BLaER1 (cell line): ENCODE results near the gene TMEM107.

Source experiments
- H3K27ac ChIP-seq: shearing (Covaris generic); formaldehyde crosslinking; 2 replicates; pipeline ENCODE4 v1.8.1; 2022
- H3K27me3 ChIP-seq: shearing (Covaris generic); formaldehyde crosslinking; 2 replicates; pipeline ENCODE4 v1.8.1; 2022
- H3K36me3 ChIP-seq: shearing (Covaris generic); formaldehyde crosslinking; 2 replicates; pipeline ENCODE4 v1.8.1; 2022
- H3K4me1 ChIP-seq: shearing (Covaris generic); formaldehyde crosslinking; 2 replicates; pipeline ENCODE4 v1.8.1; 2022
- H3K4me2 ChIP-seq: shearing (Covaris generic); formaldehyde crosslinking; 2 replicates; pipeline ENCODE4 v1.8.1; 2022
- H3K4me3 ChIP-seq: shearing (Covaris generic); formaldehyde crosslinking; 2 replicates; pipeline ENCODE4 v1.8.1; 2022
- H3K9ac ChIP-seq: shearing (Covaris generic); formaldehyde crosslinking; 2 replicates; pipeline ENCODE4 v1.8.1; 2022
- H3K9me3 ChIP-seq: shearing (Covaris generic); formaldehyde crosslinking; 2 replicates; pipeline ENCODE4 v1.8.1; 2022
- H4K20me1 ChIP-seq: shearing (Covaris generic); formaldehyde crosslinking; 2 replicates; pipeline ENCODE4 v1.8.1; 2022
- Cebpa-rat ChIP-seq: shearing (Covaris generic); IDR thresholded peaks from 2 replicates; pipeline ENCODE4 v1.8.1; 2022

TMEM107 gene

DNA sequence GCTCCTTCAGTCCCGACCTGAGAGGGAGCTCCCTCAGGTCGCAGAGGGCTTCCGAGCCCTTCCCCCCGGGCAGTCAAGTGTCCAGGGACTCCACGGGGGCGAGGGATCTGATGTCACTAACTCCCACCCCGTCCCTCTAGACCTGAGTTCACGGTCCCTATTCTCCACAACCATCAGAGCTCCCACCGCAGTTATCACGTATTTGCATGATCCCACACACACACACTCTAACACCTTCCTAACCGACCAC lies 20.3 kb downstream of the TMEM107 start:
- no peaks in the 10 kb centered on the region for H3K27me3 ChIP-seq
- H3K4me2 ChIP-seq: peak overlapping the region; percentile 98
- H3K36me3 ChIP-seq: peaks cover 16% of the 10 kb centered on the region
- peaks cover 20% of the 10 kb centered on the region for H4K20me1 ChIP-seq
- peaks cover 69% of the 10 kb centered on the region for H3K4me1 ChIP-seq
- H3K27ac ChIP-seq: peak overlapping the region; percentile 53
- H3K9ac ChIP-seq: peak overlapping the region; percentile 71
- no peak for TF ChIP-seq Cebpa-rat
- H3K9me3 ChIP-seq: no peaks in the 10 kb centered on the region
- H3K4me3 ChIP-seq: peak overlapping the region; percentile 63

DNA sequence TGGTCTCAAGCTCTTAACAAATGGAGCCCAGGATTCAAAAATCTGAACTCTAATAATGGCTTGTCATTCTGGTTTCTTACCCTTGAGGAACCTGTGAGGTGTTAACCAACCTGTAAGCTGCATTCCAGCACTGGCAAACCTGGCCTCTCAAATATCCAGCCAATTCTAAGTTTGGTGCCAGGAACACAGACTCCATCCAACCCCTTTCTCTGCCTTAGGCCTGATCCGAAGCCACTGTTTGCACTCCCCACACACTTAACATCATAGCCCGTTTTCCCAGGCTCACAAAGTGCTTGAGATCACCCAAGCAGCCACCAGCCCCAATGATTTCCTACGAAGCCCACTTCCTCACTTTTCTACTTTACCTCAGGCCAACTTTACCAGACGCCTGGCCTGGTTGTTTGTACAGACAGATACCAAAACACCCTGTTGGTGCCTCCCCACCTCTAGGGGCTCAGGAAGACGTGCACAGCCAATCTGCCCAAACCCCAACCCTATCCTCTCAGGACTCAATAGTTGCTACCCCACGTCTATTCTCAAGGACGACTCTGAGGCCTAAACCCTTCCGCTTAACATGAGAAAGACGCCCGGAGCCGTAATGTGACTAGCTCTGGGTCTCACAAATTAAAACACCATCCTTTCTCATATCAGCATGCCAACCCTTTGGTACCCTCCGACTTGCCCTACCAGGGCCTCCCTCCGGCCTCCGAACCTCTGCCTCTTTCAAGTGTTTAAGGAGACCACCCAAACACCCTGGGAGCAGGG lies 20.8 kb downstream of the TMEM107 start:
- H3K9ac ChIP-seq: peak overlapping the region; percentile 71
- H3K4me2 ChIP-seq: peak overlapping the region; percentile 98
- H3K9me3 ChIP-seq: no peaks in the 10 kb centered on the region
- H3K36me3 ChIP-seq: peaks cover 14% of the 10 kb centered on the region
- peak overlapping the region; percentile 53 for H3K27ac ChIP-seq
- peak overlapping the region; percentile 63 for H3K4me3 ChIP-seq
- peaks cover 69% of the 10 kb centered on the region for H3K4me1 ChIP-seq
- peaks cover 21% of the 10 kb centered on the region for H4K20me1 ChIP-seq
- TF ChIP-seq Cebpa-rat: no peak
- H3K27me3 ChIP-seq: no peaks in the 10 kb centered on the region

DNA sequence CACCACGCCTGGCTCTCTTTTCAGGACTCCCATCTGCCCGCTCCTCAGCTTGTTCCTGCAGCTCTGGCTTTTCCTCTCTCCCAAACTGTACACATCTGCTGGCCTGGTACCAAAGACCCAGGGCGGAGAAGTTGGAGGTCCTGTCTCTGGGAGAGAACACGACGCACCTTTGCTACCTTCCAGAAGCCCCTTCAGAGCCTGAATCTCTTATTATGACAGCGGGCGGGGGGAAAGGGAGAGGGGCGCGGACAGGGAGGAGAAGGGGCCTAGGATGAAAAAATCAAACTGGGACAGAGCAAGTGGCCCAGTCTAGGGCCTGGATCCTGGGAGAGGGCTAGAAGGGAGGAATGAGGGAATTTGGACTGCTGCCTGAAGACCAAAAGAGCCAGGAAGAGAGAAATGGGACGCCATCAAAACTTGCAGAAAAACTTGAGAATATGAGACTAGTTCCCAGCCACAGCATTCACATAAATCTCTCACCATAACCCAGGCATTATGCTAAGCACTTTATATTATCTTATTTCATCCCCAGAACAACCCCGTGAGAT lies 21.5 kb downstream of the TMEM107 start:
- no peaks in the 10 kb centered on the region for H3K27me3 ChIP-seq
- peaks cover 16% of the 10 kb centered on the region for H3K36me3 ChIP-seq
- H3K4me1 ChIP-seq: peaks cover 69% of the 10 kb centered on the region
- peaks cover 21% of the 10 kb centered on the region for H4K20me1 ChIP-seq
- H3K9me3 ChIP-seq: no peaks in the 10 kb centered on the region
- peak overlapping the region; percentile 47 for H3K4me3 ChIP-seq
- no peak for TF ChIP-seq Cebpa-rat
- peak overlapping the region; percentile 43; the same call in 1 of the 2 replicates for H3K9ac ChIP-seq
- H3K27ac ChIP-seq: peak overlapping the region; percentile 42; the same call in 1 of the 2 replicates
- H3K4me2 ChIP-seq: peak overlapping the region; percentile 98

DNA sequence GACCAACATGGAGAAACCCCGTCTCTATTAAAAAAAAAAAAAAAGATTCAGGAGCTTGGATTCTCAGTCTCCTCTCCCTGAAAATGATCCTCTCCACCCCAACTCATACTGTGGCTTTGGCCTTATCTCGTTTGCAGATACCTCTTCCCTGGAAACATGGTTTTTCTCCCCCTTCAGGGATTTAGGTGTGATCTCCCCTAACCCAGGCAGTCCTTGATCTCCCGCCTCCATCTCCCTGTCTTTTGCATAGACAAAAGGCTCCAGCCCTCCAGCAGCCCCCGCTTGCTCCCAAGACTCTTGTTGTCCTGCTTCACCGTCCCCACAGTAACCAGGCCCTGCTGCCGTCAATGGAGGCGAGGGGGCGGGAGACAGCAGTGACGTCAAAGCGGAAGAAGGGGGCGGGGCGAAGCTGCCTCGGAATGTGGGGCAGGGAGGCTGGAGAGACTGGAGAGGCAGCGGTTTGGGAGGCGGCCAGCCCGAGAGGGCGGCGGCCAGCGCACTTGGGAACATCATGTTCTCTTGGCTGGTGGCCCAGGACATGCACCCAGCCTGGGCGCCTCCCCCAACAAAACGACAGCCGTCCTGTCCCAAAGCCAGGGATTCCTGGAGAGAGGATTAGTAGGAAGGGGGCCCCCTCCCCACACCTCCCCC lies 22.1 kb downstream of the TMEM107 start:
- Histone ChIP-seq H4K20me1 (peaks cover 20% of the 10 kb centered on the region), H3K36me3 (peaks cover 17% of the 10 kb centered on the region), H3K27me3 (no peaks in the 10 kb centered on the region), H3K4me1 (peaks cover 66% of the 10 kb centered on the region), H3K27ac (peak overlapping the region; percentile 42; the same call in 1 of the 2 replicates), H3K9ac (peak overlapping the region; percentile 43; the same call in 1 of the 2 replicates), H3K4me2 (peak overlapping the region; percentile 98), H3K4me3 (peak overlapping the region; percentile 47), H3K9me3 (no peaks in the 10 kb centered on the region)
- TF ChIP-seq Cebpa-rat: no peak

DNA sequence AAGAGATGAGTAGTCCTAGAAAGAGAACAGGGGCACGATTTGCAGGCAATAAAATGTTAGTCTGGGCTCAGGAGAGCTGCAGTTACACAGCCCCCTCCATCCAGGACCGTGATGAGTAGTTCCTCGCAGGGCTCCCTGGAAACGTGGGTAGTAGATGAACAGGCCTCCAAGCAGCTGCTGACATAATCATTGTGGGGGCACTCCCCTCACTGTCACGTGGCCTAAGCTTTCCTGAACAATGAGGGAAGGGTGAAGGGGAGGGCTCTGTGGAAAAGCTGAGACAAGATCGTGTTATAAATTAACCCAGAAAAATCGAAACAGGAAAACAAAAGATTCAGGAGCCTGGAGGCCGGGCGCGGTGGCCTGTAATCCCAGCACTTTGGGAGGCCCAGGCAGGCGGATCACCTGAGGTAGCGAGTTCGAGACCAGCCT lies 22.6 kb downstream of the TMEM107 start:
- H3K4me2 ChIP-seq: peak overlapping the region; percentile 98

DNA sequence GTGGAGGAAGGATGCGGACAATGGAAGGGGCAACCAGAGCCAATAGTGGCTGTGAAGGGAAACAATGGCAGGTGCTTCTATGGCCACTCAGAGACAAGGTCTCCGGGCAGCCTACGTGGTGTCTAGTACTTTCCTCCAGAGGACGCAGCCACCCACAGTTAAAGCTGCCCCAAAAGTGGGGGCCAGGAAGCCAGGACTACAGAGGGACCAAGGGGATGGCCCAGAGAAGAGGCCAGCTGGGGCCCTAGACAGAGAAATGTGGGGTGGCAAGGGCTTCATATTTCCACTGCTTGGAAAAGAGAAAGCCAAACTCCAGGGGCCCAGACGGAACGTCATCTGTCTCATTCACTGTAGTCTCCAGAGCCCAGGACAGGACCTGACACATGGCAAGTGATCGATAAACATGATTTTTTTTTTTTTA lies 23.1 kb downstream of the TMEM107 start:
- Histone ChIP-seq H3K9me3 (no peaks in the 10 kb centered on the region), H3K4me1 (peaks cover 59% of the 10 kb centered on the region), H3K27me3 (no peaks in the 10 kb centered on the region), H3K9ac (no peak overlapping the region), H4K20me1 (peaks cover 26% of the 10 kb centered on the region), H3K36me3 (peaks cover 27% of the 10 kb centered on the region), H3K4me2 (peak overlapping the region; percentile 98), H3K27ac (peak overlapping the region; percentile 5; the same call in 1 of the 2 replicates), H3K4me3 (no peak overlapping the region)
- TF ChIP-seq Cebpa-rat: no peak

More for the DNA sequence above, 22.6 kb downstream of the TMEM107 start:
- H3K27me3 ChIP-seq: no peaks in the 10 kb centered on the region
- peak overlapping the region; percentile 47; the same call in 1 of the 2 replicates for H3K4me3 ChIP-seq
- H3K4me1 ChIP-seq: peaks cover 64% of the 10 kb centered on the region
- peaks cover 21% of the 10 kb centered on the region for H4K20me1 ChIP-seq
- H3K9me3 ChIP-seq: no peaks in the 10 kb centered on the region
- H3K36me3 ChIP-seq: peaks cover 22% of the 10 kb centered on the region
- TF ChIP-seq Cebpa-rat: no peak
- 0 out of 2 replicates have a peak overlapping the region, but pooled peaks have one; percentile 43 for H3K9ac ChIP-seq
- H3K27ac ChIP-seq: peak overlapping the region; percentile 42; the same call in 1 of the 2 replicates

DNA sequence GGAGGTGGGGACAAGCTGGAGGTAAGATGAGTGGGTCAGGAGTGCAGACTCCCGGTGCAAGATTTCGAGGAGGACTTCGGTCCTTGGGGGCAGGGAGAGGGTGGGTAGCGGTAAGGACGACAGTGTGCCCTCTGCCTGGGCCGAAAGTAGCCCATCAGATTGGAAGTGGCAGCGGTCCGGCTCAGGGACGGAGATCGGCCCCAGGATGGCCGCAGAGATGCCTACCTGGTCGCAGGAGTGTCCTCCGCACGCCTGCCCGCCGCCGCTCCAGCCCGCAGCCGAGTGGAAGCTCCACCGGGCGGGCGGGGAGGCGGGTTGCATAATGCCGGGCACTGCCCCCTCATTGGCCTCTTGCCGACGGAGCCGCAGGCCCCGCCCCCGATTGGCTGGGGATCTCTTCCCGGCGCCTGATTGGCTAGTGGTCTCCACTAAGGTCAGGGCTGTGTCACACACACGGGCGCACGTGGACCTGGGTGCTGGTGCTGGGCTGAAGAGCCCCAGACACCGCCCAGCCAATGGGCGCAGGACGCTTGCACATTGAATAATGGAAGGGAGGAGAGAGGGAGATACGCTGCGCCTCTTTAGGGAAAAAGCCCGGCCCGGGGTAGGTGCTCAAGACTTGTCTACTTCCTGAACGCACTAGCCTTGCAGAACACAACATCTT lies 23.9 kb downstream of the TMEM107 start, which contains the start of gene PER1:
Gene PER1, minus strand, starts transcription at position 293 of the 664 bp plus-strand sequence. CDS start 1,698 bp downstream, outside the sequence.
- Histone ChIP-seq H3K27me3 (no peaks in the 10 kb centered on the region), H3K36me3 (peaks cover 35% of the 10 kb centered on the region), H3K27ac (peak within 1 kb of the TSS; percentile 82), H3K4me3 (peak within 1 kb of the TSS; percentile 88), H3K9me3 (no peaks in the 10 kb centered on the region), H3K4me2 (peak within 1 kb of the TSS; percentile 98), H3K9ac (peak within 1 kb of the TSS; percentile 90), H3K4me1 (peaks cover 58% of the 10 kb centered on the region), H4K20me1 (peaks cover 34% of the 10 kb centered on the region)
- peak; percentile 96 for TF ChIP-seq Cebpa-rat

DNA sequence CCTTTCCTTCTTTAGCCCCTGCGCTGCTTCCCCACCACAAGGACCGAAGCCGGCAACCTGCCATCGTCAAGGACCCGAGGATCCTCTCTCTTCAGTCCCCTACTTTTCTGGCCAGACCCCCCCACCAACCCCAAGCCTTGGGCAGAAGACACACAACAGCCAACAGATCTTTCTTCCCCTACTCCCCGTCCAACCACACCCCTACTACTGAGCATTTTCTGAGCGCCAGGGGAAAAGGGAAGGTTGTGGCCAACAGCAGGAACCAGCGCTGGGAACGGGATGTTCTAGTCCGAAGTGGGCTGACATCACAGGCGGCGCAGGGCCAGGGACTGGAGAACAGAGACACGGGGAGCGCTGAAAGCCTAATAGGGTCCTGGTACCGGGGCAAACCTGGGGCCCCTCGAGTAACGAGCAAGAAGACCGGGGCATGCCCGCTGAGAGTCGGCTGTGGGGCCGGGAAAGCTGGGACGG lies 24.5 kb downstream of the TMEM107 start:
- peaks cover 53% of the 10 kb centered on the region for H3K4me1 ChIP-seq

DNA sequence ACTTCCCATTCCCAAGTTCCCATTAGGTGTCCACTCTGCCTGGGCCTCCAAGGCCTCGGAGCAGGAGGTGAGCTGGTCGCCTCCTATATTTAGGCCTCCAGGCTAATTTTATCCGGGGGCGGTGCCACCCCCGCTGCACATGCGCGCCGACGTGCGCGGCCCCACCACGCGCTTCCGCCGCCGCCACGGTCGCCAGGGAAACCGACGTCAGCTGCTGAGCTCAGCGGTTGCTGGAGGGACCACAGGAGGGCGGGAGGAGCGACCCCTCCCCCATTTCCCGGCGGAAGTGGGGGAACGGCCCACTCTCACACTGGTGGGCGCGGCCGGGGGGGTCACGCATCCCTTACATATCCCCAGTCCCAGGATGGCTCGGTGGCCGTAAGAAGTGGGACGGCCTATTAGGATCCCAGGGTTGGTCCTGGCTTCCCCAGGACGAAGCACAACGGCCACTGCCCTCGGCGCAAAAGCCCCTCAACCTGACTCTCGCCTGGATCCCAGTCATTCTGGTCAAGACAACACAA lies 25.0 kb downstream of the TMEM107 start:
- peak overlapping the region; percentile 88 for H3K4me3 ChIP-seq
- peak overlapping the region; percentile 90 for H3K9ac ChIP-seq
- peak overlapping the region; percentile 98 for H3K4me2 ChIP-seq
- no peaks in the 10 kb centered on the region for H3K27me3 ChIP-seq
- peaks cover 46% of the 10 kb centered on the region for H3K36me3 ChIP-seq
- peaks cover 53% of the 10 kb centered on the region for H3K4me1 ChIP-seq
- H4K20me1 ChIP-seq: peaks cover 44% of the 10 kb centered on the region
- no peaks in the 10 kb centered on the region for H3K9me3 ChIP-seq
- peak overlapping the region; percentile 82 for H3K27ac ChIP-seq
- no peak for TF ChIP-seq Cebpa-rat

More for the DNA sequence above, 24.5 kb downstream of the TMEM107 start:
- Histone ChIP-seq H3K9me3 (no peaks in the 10 kb centered on the region), H3K9ac (peak overlapping the region; percentile 90), H3K4me3 (peak overlapping the region; percentile 88), H4K20me1 (peaks cover 40% of the 10 kb centered on the region), H3K36me3 (peaks cover 41% of the 10 kb centered on the region), H3K4me2 (peak overlapping the region; percentile 98), H3K27ac (peak overlapping the region; percentile 82), H3K27me3 (no peaks in the 10 kb centered on the region)
- no peak for TF ChIP-seq Cebpa-rat
